ENCODE data around the gene UBE2I.

GRCh38 chr16:1280783-1281182 is 28.7 kb upstream of the UBE2I start:
- no peak for TF ChIP-seq CTCF (conservative IDR thresholded peaks at IDR 0.05 in 1 of 2, IDR thresholded peaks at IDR 0.05 in 1 of 2; ENCODE audit: low read depth in 1 of 2, low read length in 2 of 2)
- TF ChIP-seq EZH2 (IDR thresholded peaks at IDR 0.05; ENCODE audit: low read length, missing control alignments): no peak

Measured in fibroblast of lung (primary cell).